Activated CD4-positive, alpha-beta T cell treated with anti-CD3 and anti-CD28 coated beads, Interleukin-2, amount 50 U/mL, for 4 hours (primary cell): ENCODE data around the gene ZNF180.
"Not testable (repeated sequence)": the region's sequence is repeated elsewhere in the genome, so short reads cannot be mapped to it uniquely, and the experiment has no call there.

Source experiments
- DNase-seq, 2 experiments: peaks; one replicate each; pipeline ENCODE4 v3.0.0-alpha.2; 2020

ZNF180 gene

DNA sequence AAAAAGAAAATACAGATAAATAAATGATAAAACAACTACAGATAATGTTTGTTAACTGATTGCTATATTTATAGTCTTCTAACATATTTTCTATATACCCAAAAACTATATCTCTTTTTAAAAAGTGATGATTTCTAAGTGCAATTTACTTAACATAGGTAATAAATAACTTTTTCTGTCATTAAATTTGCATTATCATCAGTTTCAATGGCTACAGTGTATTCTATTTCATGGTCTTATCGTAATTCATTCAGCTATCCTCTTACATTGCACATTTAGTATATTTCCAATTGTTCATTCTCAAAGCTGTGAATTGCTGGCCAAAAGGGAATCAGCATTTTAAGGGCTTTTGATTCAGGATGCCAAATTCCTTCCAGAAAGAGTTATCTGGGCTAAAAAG, 3.6 kb downstream of the ZNF180 start:
- DNase-seq: no peak

DNA sequence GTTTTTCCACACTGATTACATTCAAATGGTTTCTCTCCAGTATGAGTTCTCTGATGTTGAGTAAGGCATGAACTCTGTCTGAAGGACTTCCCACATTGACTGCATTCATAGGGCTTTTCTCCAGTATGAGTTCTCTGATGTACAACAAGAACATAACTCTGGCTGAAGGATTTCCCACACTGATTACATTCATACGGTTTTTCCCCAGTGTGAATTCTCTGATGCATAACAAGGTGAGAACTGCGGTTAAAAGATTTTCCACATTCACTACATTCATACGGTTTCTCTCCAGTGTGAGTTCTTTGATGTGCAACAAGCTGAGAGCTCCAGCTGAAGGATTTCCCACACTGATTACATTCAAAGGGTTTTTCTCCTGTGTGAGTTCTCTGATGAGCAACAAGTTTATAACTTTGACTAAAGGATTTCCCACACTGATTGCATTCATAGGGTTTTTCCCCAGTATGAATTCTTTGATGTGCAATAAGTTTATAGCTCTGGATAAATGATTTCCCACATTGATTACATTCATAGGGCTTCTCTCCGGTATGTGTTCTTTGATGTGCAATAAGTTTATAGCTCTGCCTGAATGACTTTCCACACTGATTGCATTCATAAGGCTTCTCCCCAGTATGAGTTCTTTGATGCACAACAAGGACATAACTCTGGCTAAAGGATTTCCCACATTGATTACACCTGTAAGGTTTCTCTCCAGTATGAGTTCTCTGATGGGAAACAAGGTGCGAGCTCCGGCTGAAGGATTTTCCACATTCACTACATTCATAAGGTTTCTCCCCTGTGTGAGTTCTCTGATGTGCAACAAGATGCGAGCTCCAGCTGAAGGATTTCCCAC, 23.5 kb downstream of the ZNF180 start:
- no peak for DNase-seq

DNA sequence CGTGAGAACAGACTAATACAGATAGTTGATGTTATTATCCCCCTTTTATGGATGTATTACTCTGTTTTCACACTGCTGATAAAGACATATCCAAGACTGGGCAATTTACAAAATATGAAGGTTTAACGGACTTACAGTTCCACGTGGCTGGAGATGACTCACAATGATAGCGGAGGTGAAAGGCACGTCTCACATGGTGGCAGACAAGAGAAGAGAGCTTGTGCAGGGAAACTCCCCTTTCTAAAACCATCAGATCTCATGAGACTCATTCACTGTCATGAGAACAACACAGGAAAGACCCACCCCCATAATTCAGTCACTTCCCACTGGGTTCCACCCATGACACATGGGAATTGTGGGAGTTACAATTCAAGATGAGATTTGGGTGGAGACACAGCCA, 31.6 kb downstream of the ZNF180 start:
- DNase-seq: not testable (repeated sequence)

DNA sequence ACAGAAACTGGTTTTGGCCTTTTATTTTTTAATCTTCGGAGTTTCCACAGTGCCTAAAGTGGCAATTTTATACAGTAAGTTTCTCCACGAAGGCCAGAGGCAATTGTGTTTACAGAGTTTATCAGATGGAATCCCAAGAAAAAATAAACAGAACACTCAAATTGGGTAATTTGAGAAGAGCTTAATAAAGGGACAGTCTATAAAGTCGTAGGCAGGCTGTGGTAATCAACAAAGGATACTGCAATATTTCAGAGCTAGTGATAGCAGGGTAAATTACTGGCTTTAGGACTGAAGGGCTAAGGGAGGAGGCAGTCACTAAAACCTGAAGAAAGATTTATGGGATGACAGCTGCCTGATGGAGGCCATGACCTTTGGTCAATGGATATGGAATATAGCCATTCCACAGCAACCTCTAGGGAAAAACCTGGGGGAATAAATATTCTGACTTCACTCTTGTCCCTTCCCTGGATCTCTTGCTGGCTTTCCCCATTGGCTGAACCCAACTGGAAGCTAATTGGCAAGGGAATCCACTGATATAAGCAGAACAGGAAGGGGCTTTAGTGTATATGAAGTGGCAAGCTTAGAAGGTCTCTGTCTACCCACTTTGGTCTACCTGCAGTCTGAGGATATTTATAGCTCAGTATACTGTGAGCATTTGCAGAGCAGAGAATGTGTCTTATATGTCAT, 37.6 kb downstream of the ZNF180 start:
- DNase-seq: not testable (repeated sequence)

DNA sequence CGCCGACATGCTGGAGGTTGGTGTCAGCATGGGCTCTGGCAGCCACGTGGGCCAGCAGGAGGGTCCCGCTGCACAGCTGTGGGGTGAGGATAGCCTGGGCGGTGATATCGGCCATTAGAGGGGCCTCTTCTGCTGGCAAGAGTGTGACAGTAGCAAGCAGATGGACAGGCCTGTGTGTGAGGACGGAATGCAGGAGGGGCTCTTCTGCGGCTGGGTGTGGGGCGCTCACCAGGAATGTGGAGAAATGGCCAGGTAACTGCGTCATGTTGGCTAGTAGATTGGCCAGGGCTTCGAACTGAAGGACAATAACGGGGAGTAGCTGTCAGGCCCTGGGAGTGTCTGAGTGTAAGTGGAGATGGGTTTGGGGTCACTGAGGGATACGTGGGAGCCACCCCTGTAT, 44.3 kb downstream of the ZNF180 start:
- not testable (repeated sequence) for DNase-seq

DNA sequence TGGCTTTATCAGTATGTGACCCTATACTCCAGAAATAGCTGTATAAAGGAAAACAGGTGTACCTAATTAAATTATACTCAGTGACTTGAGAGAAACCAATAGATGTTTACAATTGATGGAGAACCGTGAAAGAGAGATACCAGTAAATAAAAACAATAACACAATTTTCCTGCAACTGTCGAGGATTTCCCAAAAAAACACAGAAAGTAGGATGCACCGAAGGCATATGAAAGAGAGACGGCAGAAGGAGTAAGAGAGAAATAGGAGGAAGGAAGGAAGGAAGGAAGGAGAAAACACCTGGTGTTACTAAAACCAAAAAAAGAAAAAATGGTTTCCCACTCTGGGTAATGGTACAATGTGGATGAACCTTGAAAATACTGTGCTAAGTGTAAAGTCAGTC, 45.2 kb downstream of the ZNF180 start:
- DNase-seq: no peak

DNA sequence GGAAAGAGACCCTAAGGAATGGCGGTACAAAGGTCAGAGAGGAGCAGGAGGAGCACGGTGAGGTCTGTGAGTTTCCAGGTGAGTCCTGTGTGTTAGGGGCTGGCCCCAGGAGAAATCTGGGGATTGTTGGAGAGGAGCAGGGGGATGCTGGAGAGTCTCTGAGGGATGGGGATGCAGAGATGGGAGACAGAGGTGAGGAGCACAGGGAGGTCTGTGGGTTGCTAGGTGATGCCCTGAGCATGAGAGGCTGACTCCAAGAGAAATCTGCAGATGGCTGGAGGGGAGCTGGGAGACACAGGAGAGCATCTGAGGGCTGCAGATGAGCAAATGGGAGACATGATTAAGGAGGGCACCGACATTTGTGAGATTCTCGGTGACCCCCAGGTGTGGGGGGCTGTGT, 48.0 kb downstream of the ZNF180 start:
- no peak for DNase-seq

DNA sequence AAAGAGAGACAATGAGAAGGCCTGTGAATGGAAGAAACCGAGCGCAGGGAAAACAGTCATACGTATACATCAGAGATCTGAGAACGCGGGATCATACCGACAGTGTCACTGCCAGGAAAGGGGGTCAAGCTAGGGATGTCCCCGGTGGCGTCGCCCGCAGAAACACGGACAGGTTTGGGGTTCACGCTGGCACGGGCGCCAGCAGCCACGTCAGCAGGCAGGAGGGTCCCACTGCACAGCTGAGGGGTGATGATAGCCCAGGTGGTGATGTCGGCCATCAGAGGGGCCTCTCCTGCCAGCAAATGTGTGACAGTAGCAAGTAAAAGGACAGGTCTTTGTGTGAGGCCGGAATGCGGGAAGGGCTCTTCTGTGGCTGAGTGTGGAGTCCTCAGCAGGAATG, 48.6 kb downstream of the ZNF180 start:
- no peak for DNase-seq

DNA sequence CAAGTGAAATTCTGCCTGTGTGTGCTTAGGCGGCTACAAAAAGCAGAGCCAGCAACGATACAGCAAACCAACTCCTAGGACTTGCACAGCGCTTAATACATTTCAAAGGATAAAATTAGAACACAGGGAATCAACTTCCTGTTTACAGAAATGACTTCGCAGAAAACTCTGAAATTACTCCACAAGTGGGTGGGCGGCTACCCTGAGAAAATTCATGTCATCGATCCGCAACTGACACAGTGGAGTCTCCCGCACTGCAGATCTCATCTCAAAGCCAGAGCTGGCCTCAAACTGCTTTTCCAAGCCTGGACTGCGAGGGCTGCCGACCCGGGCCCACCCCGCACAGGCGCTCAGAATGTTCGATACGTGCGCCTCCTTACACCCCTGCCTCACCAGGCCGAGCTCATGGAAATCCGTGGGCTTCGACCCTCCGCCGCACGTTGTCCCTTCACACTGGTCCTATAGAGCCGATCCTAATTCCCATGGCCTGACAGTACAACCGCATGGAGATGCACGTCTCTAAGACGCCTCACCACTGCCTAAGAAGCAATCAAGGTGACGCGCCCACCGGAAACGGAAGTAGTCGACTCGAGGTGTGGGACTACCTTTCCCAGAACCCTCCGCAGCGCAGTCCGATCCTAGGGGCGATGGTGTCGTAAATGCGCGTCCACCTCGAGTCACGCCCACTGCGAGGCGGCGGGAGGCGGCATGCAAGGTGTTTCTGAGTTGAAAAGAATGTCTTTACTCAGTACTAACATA, 52.2 kb downstream of the ZNF180 start, which contains the start of gene ZNF229:
ZNF229 (minus strand) TSS at position 557 of the 759 bp plus-strand sequence. CDS start 5,625 bp downstream, outside the sequence.
- peak; percentile 47 to 48 for DNase-seq

DNA sequence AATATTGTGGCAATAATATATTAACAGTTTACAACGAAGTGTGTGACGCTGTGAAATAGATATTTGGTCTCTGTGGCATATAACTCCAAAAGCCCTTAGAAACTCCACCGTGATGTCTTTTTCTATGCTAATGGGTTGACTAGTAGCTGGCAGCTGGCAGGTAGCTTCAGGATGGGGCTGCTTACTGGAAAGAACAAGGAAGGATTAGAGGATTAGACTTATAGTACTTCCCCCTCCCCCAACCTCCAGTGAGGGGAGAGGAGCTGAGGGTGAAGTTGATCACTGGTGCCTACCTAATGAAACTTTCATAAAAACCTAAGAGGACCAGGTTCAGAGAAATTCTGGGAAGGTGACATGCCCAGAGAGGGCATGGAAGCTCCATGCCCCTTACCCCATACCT, 61.9 kb downstream of the ZNF180 start:
- no peak for DNase-seq

DNA sequence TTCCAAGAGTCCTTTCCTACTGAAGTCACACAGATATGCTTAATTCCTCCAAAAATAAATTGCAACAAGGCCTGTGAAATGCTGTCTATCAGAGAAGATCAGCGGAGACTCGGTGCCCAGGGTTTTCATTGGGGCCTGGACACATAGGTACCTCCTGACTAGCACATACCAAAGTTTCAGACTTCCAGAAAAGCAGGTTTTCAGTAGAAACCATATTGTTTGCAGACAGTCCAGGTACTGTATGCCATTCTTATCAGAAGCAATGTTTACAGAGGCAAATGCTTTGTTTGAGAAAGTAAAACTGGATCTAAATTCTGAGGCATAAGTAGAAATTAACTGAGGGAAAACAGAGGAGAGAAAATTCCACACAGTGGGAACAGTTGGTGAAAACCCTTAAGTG, 64.9 kb downstream of the ZNF180 start:
- no peak for DNase-seq

DNA sequence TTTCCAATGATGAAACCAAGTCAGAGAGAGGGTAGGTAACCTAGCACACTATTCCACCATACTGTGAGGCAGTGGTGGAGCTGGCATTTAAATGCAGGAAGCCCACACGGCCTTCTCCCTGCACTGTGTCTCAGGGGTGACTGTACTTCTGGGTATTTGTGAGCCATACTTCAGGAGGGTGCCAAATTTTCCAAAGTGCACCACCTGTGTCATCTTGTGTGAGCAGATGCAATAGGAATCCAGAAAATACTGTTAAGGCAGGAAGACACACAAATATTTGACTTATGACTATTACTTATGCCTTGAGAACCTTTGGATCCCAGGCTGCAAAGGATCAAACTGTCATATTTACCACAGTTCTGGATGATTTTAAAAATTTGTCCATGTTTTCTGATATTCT, 69.4 kb downstream of the ZNF180 start:
- no peak for DNase-seq
